ENCODE measurements around the gene OPCML. TPM values are rescaled to one million over a fixed set of nuclear protein-coding genes. Genes with fewer than 3 reads are reported as not detected.

Gene OPCML
- polyA plus RNA-seq, 3 donors, result not detected

DNA sequence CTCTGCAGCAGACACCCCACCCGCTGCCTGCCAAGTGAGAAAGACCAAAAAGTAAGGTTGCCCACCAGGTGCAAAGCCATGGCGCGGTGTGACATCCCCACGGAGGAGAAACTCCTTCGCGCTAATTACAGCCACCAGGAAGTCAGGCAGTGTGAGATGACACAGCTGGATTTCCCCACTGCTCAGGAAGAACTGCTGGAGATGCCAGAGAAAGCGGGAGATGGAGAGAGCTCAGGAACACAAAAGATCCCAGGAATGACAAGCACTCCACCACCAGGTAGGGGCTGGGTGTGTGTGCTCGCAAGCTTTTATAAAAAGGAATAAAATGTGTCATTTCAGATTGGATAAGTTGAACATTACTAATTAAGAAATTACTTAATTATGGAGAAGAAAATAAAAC is 292.7 kb downstream of the OPCML start:
- no peak overlapping the region for H3K27ac Mint-ChIP-seq
- H3K27me3 Mint-ChIP-seq (ENCODE audit: low read depth in 3 of 3), result peaks cover 0 to 10% (median 4%) of the 10 kb centered on the region in 3 donors
- no peak overlapping the region for H3K9ac ChIP-seq (ENCODE audit: insufficient read depth, low read length, poor library complexity, severe bottlenecking)
- DNase-seq, result no peak
- intact Hi-C loops (cut with micrococcal nuclease), result no loop called here
- H3K27ac ChIP-seq (ENCODE audit: low read depth in 1 of 2, low read length in 2 of 2), result no peak overlapping the region
- H3K36me3 Mint-ChIP-seq, result no peaks in the 10 kb centered on the region
- no peak for TF ChIP-seq CTCF (IDR thresholded peaks at IDR 0.05)
- peaks cover 4% of the 10 kb centered on the region for H3K4me1 Mint-ChIP-seq
- H3K4me1 ChIP-seq (ENCODE audit: control insufficient read depth in 1 of 2, insufficient read depth in 2 of 2, low read length in 2 of 2), result no peaks in the 10 kb centered on the region
- H3K4me2 ChIP-seq (replicated peaks; ENCODE audit: extremely low read depth, low read length, poor library complexity, severe bottlenecking), result no peak overlapping the region
- no peak overlapping the region for H2AFZ ChIP-seq (ENCODE audit: insufficient read depth, low read depth, low read length, poor library complexity, severe bottlenecking)
- H3K9me3 ChIP-seq (replicated peaks in 1 of 2; ENCODE audit: control insufficient read depth in 1 of 2, insufficient read depth in 1 of 2, low read length in 2 of 2), result no peaks in the 10 kb centered on the region
- peaks cover 0 to 3% of the 10 kb centered on the region in 2 donors for H3K27me3 ChIP-seq (ENCODE audit: control insufficient read depth in 2 of 2, insufficient read depth in 2 of 2, low read length in 2 of 2)
- WGBS (ENCODE audit: insufficient coverage), result 87% methylated on average over 6 of the region's 8 CpGs
- no peak overlapping the region for H3K4me3 ChIP-seq (replicated peaks in 1 of 3; ENCODE audit: low read depth in 2 of 3, low read length in 3 of 3)
- no peaks in the 10 kb centered on the region for H4K20me1 ChIP-seq (ENCODE audit: insufficient read depth, low read length)
- H3K36me3 ChIP-seq (replicated peaks in 1 of 2; ENCODE audit: control insufficient read depth in 1 of 2, insufficient read depth in 2 of 2, low read length in 2 of 2), result no peaks in the 10 kb centered on the region
- H3K9me3 Mint-ChIP-seq, result peaks cover 0 to 9% (median under 1%) of the 10 kb centered on the region in 7 donors
- H3K79me2 ChIP-seq (ENCODE audit: insufficient read depth, low read length), result no peaks in the 10 kb centered on the region
- H3K4me3 Mint-ChIP-seq, result no peak overlapping the region

DNA sequence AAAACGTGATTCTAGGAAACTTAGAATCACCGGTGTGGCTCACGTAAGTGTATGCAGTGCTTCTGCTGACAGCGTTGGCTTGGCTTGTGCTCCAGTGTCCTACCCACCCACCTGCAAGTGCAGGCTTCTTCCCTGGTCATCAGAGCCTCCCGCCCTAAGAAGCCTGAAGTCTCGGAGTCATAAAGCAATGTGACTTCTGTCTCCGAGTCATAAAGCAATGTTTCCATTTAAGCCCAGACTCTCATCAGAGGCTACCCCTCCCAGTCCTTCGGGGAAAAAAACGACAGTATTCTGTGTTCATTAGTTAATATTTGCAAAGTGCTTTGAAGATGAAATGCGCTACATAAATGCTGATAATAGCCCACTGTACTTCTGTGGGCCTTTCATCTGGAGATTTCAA is 293.8 kb downstream of the OPCML start:
- intact Hi-C loops (cut with micrococcal nuclease), result no loop called here
- no peak for DNase-seq
- H3K4me1 ChIP-seq (ENCODE audit: control insufficient read depth in 1 of 2, insufficient read depth in 2 of 2, low read length in 2 of 2), result no peaks in the 10 kb centered on the region
- H3K36me3 ChIP-seq (replicated peaks in 1 of 2; ENCODE audit: control insufficient read depth in 1 of 2, insufficient read depth in 2 of 2, low read length in 2 of 2), result no peaks in the 10 kb centered on the region
- no peak overlapping the region for H2AFZ ChIP-seq (ENCODE audit: insufficient read depth, low read depth, low read length, poor library complexity, severe bottlenecking)
- peaks cover 3 to 7% of the 10 kb centered on the region in 2 donors for H3K27me3 ChIP-seq (ENCODE audit: control insufficient read depth in 2 of 2, insufficient read depth in 2 of 2, low read length in 2 of 2)
- H3K27ac ChIP-seq (ENCODE audit: low read depth in 1 of 2, low read length in 2 of 2), result no peak overlapping the region
- peaks cover 0 to 2% of the 10 kb centered on the region in 2 donors for H3K9me3 ChIP-seq (replicated peaks in 1 of 2; ENCODE audit: control insufficient read depth in 1 of 2, insufficient read depth in 1 of 2, low read length in 2 of 2)
- no peak overlapping the region for H3K4me3 ChIP-seq (replicated peaks in 1 of 3; ENCODE audit: low read depth in 2 of 3, low read length in 3 of 3)
- no peak for TF ChIP-seq CTCF (IDR thresholded peaks at IDR 0.05)
- WGBS (ENCODE audit: insufficient coverage), result 88% methylated on average over 5 of the region's 10 CpGs
- H3K27ac Mint-ChIP-seq, result peak overlapping the region in 1 of 7 donors; percentile 60
- H3K9ac ChIP-seq (ENCODE audit: insufficient read depth, low read length, poor library complexity, severe bottlenecking), result no peak overlapping the region
- H3K9me3 Mint-ChIP-seq, result peaks cover 2 to 11% (median 4%) of the 10 kb centered on the region in 7 donors
- no peaks in the 10 kb centered on the region for H4K20me1 ChIP-seq (ENCODE audit: insufficient read depth, low read length)
- peaks cover 4% of the 10 kb centered on the region for H3K4me1 Mint-ChIP-seq
- no peaks in the 10 kb centered on the region for H3K36me3 Mint-ChIP-seq
- H3K79me2 ChIP-seq (ENCODE audit: insufficient read depth, low read length), result no peaks in the 10 kb centered on the region
- H3K4me3 Mint-ChIP-seq, result peak overlapping the region in 1 of 2 donors; percentile 8
- H3K27me3 Mint-ChIP-seq (ENCODE audit: low read depth in 3 of 3), result peaks cover 0 to 6% (median 4%) of the 10 kb centered on the region in 3 donors
- H3K4me2 ChIP-seq (replicated peaks; ENCODE audit: extremely low read depth, low read length, poor library complexity, severe bottlenecking), result no peak overlapping the region
